Stimulated activated CD8-positive, alpha-beta memory T cell treated with anti-CD3 and anti-CD28 coated beads, Interleukin-15, amount 100 ng/mL, for 24 hours (primary cell): ENCODE results near the gene SUCLG1.
"Not testable (repeated sequence)": the region's sequence is repeated elsewhere in the genome, so short reads cannot be mapped to it uniquely, and the experiment has no call there.

Source experiments
- DNase-seq: peaks from one replicate; pipeline ENCODE4 v3.0.0-alpha.2; 2020; ENCODE audit warnings: low read depth

The SUCLG1 gene

GRCh38 chr2:84459018-84459943 lies at the start of gene SUCLG1:
Gene SUCLG1 (minus strand): TSS chr2:84459280. CDS start chr2:84459269, 11 bp downstream.
- DNase-seq = peak; percentile 62

- no peak for DNase-seq
These were observed 39.2 kb upstream of the SUCLG1 start for GRCh38 chr2:84498150-84498799.

GRCh38 chr2:84497285-84497684 lies 38.2 kb upstream of the SUCLG1 start:
- DNase-seq = no peak

- no peak for DNase-seq
These were observed 37.3 kb upstream of the SUCLG1 start for GRCh38 chr2:84496386-84496785.

- no peak for DNase-seq
These were observed 36.6 kb upstream of the SUCLG1 start for GRCh38 chr2:84495539-84496146.

- DNase-seq = no peak
These were observed 35.0 kb upstream of the SUCLG1 start for GRCh38 chr2:84494070-84494469.

- DNase-seq = no peak
These were observed 34.4 kb upstream of the SUCLG1 start for GRCh38 chr2:84493514-84493913.

GRCh38 chr2:84492571-84492970 lies 33.5 kb upstream of the SUCLG1 start:
- DNase-seq = no peak

- no peak for DNase-seq
These were observed 32.7 kb upstream of the SUCLG1 start for GRCh38 chr2:84491741-84492140.

- no peak for DNase-seq
These were observed 32.2 kb upstream of the SUCLG1 start for GRCh38 chr2:84491256-84491655.

GRCh38 chr2:84487298-84487996 lies 28.4 kb upstream of the SUCLG1 start:
- no peak for DNase-seq

GRCh38 chr2:84486441-84487115 lies 27.5 kb upstream of the SUCLG1 start:
- DNase-seq = no peak

GRCh38 chr2:84483320-84483719 lies 24.2 kb upstream of the SUCLG1 start:
- no peak for DNase-seq

GRCh38 chr2:84482603-84483002 lies 23.5 kb upstream of the SUCLG1 start:
- no peak for DNase-seq

- DNase-seq = no peak
These were observed 22.6 kb upstream of the SUCLG1 start for GRCh38 chr2:84481702-84482101.

GRCh38 chr2:84478867-84479266 lies 19.8 kb upstream of the SUCLG1 start:
- no peak for DNase-seq

GRCh38 chr2:84477886-84478285 lies 18.8 kb upstream of the SUCLG1 start:
- no peak for DNase-seq

- DNase-seq = no peak
These were observed 15.1 kb upstream of the SUCLG1 start for GRCh38 chr2:84474176-84474575.

- no peak for DNase-seq
These were observed 13.9 kb upstream of the SUCLG1 start for GRCh38 chr2:84472856-84473565.

GRCh38 chr2:84472423-84472822 lies 13.3 kb upstream of the SUCLG1 start:
- DNase-seq = not testable (repeated sequence)

- no peak for DNase-seq
These were observed 8.3 kb upstream of the SUCLG1 start for GRCh38 chr2:84467389-84467788.
